GM19023 (cell line): ENCODE results near the gene UNC13C.

Experiments
- ATAC-seq: cut with Tn5 transposase; IDR thresholded peaks from one replicate; pipeline ENCODE4 v1.9.1; 2021; ENCODE audit warnings: mild to moderate bottlenecking, moderate library complexity; ENCODE audit not compliant: unreplicated experiment

Gene UNC13C

GRCh38 chr15:54102704-54103103 is 124.5 kb downstream of the UNC13C start:
- no peak for ATAC-seq

- ATAC-seq, result no peak
Measured at GRCh38 chr15:54109014-54109413, 130.8 kb downstream of the UNC13C start.

GRCh38 chr15:54119051-54119450 is 140.8 kb downstream of the UNC13C start:
- no peak for ATAC-seq

GRCh38 chr15:54120949-54121463 is 142.8 kb downstream of the UNC13C start:
- ATAC-seq, result no peak

- ATAC-seq, result no peak
Measured at GRCh38 chr15:54127574-54127973, 149.3 kb downstream of the UNC13C start.

GRCh38 chr15:54131410-54131809 is 153.2 kb downstream of the UNC13C start:
- ATAC-seq, result no peak

GRCh38 chr15:54149115-54149531 is 170.9 kb downstream of the UNC13C start:
- ATAC-seq, result no peak

- ATAC-seq, result no peak
Measured at GRCh38 chr15:54150255-54150654, 172.0 kb downstream of the UNC13C start.

GRCh38 chr15:54159012-54159411 is 180.8 kb downstream of the UNC13C start:
- ATAC-seq, result no peak

GRCh38 chr15:54187325-54187724 is 209.1 kb downstream of the UNC13C start:
- ATAC-seq, result no peak

- ATAC-seq, result no peak
Measured at GRCh38 chr15:54197995-54198394, 219.8 kb downstream of the UNC13C start.

- no peak for ATAC-seq
Measured at GRCh38 chr15:54206586-54207321, 228.5 kb downstream of the UNC13C start.

- ATAC-seq, result no peak
Measured at GRCh38 chr15:54208786-54209185, 230.5 kb downstream of the UNC13C start.

GRCh38 chr15:54212635-54213034 is 234.4 kb downstream of the UNC13C start:
- no peak for ATAC-seq

GRCh38 chr15:54226455-54226854 is 248.2 kb downstream of the UNC13C start:
- no peak for ATAC-seq

GRCh38 chr15:54227569-54227968 is 249.3 kb downstream of the UNC13C start:
- ATAC-seq, result no peak

GRCh38 chr15:54250326-54250725 is 272.1 kb downstream of the UNC13C start:
- ATAC-seq, result no peak

GRCh38 chr15:54256190-54256589 is 277.9 kb downstream of the UNC13C start:
- ATAC-seq, result no peak

- no peak for ATAC-seq
Measured at GRCh38 chr15:54273928-54274327, 295.7 kb downstream of the UNC13C start.

- no peak for ATAC-seq
Measured at GRCh38 chr15:54277834-54278233, 299.6 kb downstream of the UNC13C start.

GRCh38 chr15:54280726-54281125 is 302.5 kb downstream of the UNC13C start:
- ATAC-seq, result no peak

GRCh38 chr15:54282228-54282836 is 304.1 kb downstream of the UNC13C start:
- ATAC-seq, result no peak
